ENCODE measurements around the gene TBC1D10A. TPM values are rescaled to one million over a fixed set of nuclear protein-coding genes. Genes with fewer than 3 reads are reported as not detected.

TBC1D10A gene
- total RNA-seq, 1 experiment from 2014 or later: 8.4 TPM

DNA sequence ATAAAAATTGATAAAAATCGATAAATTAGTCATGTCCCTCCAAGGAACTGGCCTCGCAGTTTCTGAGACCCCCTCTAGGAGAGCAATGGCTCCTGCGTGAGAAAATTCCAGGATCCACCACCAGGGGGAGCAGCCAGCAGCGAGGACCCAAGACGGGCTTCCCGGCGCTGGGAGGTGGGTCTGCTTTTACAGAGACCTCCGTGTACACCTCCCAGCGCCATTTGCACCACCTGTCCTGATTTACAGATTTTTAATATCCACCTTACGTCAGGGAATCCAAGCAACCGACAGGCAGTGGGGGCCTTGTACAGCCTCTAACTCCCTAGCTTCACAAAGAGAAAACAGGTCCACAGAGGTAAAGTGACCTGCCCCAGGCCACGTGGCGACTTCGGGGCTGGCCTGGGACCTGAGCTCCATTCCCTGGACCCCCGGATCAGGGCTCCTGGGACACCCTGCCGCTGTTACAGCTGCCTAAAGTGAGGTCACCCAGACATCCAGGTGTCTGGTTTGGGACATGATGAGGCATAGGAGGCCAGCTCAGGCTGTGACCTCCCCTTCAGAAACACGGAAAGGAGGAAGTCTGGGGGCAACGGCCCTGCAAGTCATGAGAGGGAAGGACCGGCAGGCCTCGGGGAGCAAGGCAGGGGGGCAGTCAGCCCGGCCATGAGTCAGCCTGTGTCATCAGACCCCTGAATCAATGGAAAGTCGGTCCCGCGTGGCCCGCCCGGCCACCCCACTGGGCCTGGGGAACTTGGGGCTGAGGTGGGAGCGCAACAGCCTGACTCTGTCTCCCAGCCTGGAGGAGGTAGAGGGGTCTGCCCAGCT is 63.6 kb downstream of the TBC1D10A start:
- ChIA-PET POLR2A (ENCODE audit: low non-redundant PET) (no interaction called here), CTCF (interaction anchor here (0.6 kb wide), 1 partner anchor 19 kb away, joined by 5 read pairs; no protein-coding TSS in a partner anchor)
- H3K27me3 ChIP-seq (replicated peaks; ENCODE audit: insufficient read depth, low read depth, low read length, poor library complexity): no peaks in the 10 kb centered on the region
- TF ChIP-seq, protein P1, sequence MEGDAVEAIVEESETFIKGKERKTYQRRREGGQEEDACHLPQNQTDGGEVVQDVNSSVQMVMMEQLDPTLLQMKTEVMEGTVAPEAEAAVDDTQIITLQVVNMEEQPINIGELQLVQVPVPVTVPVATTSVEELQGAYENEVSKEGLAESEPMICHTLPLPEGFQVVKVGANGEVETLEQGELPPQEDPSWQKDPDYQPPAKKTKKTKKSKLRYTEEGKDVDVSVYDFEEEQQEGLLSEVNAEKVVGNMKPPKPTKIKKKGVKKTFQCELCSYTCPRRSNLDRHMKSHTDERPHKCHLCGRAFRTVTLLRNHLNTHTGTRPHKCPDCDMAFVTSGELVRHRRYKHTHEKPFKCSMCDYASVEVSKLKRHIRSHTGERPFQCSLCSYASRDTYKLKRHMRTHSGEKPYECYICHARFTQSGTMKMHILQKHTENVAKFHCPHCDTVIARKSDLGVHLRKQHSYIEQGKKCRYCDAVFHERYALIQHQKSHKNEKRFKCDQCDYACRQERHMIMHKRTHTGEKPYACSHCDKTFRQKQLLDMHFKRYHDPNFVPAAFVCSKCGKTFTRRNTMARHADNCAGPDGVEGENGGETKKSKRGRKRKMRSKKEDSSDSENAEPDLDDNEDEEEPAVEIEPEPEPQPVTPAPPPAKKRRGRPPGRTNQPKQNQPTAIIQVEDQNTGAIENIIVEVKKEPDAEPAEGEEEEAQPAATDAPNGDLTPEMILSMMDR (conservative IDR thresholded peaks at IDR 0.05; ENCODE audit: low read depth, low read length): peak; percentile 94
- TF ChIP-seq EZH2 (IDR thresholded peaks at IDR 0.05; ENCODE audit: borderline replicate concordance, low read depth, low read length, poor library complexity, severe bottlenecking): no peak
- no peaks in the 10 kb centered on the region for H3K36me3 ChIP-seq (ENCODE audit: insufficient read depth, low read length, poor library complexity, severe bottlenecking)
- intact Hi-C loops (cut with micrococcal nuclease; ENCODE audit: unreplicated experiment): loop anchor here (1.0 to 2.0 kb wide), 2 partner anchors 24 to 124 kb away; partner anchors contain the start of gene RNF215
- no TSS peak for BruUV-seq (replicated peaks)
- no peak overlapping the region for H3K27ac ChIP-seq (ENCODE audit: low read depth, low read length, poor library complexity, severe bottlenecking)
- H3K4me3 ChIP-seq (ENCODE audit: low read depth, low read length, poor library complexity, severe bottlenecking): no peak overlapping the region
- DNase-seq (ENCODE audit: low spot score): peak; percentile 79
- H3K9me3 ChIP-seq (ENCODE audit: low read depth, low read length, poor library complexity, severe bottlenecking): no peaks in the 10 kb centered on the region
- no peaks in the 10 kb centered on the region for H3K4me1 ChIP-seq (ENCODE audit: insufficient read depth, low read length, poor library complexity, severe bottlenecking)

DNA sequence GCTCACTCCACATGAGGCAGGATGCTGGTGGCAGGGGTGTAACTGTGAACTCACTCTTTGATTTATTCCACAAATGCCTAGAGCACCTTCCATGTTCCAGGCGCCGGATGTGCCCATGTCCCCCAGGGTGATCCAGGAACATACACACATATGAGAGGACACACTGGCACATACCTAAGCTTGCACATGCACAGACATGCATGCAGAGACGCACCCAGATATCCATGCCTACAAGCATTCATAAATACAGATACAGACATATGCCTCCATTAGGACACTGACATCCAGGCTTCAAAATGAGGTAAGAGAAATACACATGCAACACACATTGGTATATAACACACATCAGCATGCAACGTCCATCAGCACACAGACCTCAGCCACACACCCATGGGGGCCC is 64.6 kb downstream of the TBC1D10A start:
- intact Hi-C loops (cut with micrococcal nuclease; ENCODE audit: unreplicated experiment): loop anchor here (2.0 kb wide), 1 partner anchor 125 kb away; the partner anchor contains the start of gene RNF215
- ChIA-PET POLR2A (ENCODE audit: low non-redundant PET) (no interaction called here), CTCF (no interaction called here)

DNA sequence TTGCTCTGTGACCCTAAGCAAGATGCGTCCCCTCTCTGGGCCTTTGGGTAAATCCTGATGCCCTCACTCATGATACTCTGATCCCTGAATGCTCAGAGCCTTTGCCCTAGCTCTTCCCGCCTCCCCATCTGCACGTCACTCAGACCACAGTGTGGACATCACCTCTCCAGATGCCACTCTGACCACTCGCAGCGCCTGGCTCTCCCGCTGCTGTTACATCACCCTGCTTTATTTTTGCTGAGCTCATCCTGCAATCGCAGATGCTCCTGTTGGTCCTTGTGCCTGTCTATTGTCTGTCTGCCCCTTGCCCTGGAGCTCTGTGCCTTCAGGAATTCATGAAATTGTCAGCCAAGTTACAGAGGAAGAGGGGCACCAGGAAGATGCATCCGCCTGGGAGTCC is 65.6 kb downstream of the TBC1D10A start:
- TF ChIP-seq, protein P1 (conservative IDR thresholded peaks at IDR 0.05; ENCODE audit: low read depth, low read length): no peak
- TF ChIP-seq EZH2 (IDR thresholded peaks at IDR 0.05; ENCODE audit: borderline replicate concordance, low read depth, low read length, poor library complexity, severe bottlenecking): no peak
- no peaks in the 10 kb centered on the region for H3K4me1 ChIP-seq (ENCODE audit: insufficient read depth, low read length, poor library complexity, severe bottlenecking)
- intact Hi-C loops (cut with micrococcal nuclease; ENCODE audit: unreplicated experiment): no loop called here
- CTCF ChIA-PET: interaction anchor here (0.6 to 1.3 kb wide), 3 partner anchors 22 to 196 kb away, joined by 3 to 10 read pairs (median 5); no protein-coding TSS in a partner anchor
- no peaks in the 10 kb centered on the region for H3K36me3 ChIP-seq (ENCODE audit: insufficient read depth, low read length, poor library complexity, severe bottlenecking)
- DNase-seq (ENCODE audit: low spot score): no peak
- H3K27me3 ChIP-seq (replicated peaks; ENCODE audit: insufficient read depth, low read depth, low read length, poor library complexity): no peaks in the 10 kb centered on the region
- no peaks in the 10 kb centered on the region for H3K9me3 ChIP-seq (ENCODE audit: low read depth, low read length, poor library complexity, severe bottlenecking)
- no peak overlapping the region for H3K27ac ChIP-seq (ENCODE audit: low read depth, low read length, poor library complexity, severe bottlenecking)
- POLR2A ChIA-PET (ENCODE audit: low non-redundant PET): no interaction called here
- no peak overlapping the region for H3K4me3 ChIP-seq (ENCODE audit: low read depth, low read length, poor library complexity, severe bottlenecking)
- no TSS peak for BruUV-seq (replicated peaks)

More for the DNA sequence above, 64.6 kb downstream of the TBC1D10A start:
- no peak overlapping the region for H3K27ac ChIP-seq (ENCODE audit: low read depth, low read length, poor library complexity, severe bottlenecking)
- TF ChIP-seq, protein P1 (conservative IDR thresholded peaks at IDR 0.05; ENCODE audit: low read depth, low read length): no peak
- no peak for TF ChIP-seq EZH2 (IDR thresholded peaks at IDR 0.05; ENCODE audit: borderline replicate concordance, low read depth, low read length, poor library complexity, severe bottlenecking)
- no peaks in the 10 kb centered on the region for H3K9me3 ChIP-seq (ENCODE audit: low read depth, low read length, poor library complexity, severe bottlenecking)
- no peaks in the 10 kb centered on the region for H3K36me3 ChIP-seq (ENCODE audit: insufficient read depth, low read length, poor library complexity, severe bottlenecking)
- BruUV-seq (replicated peaks): no TSS peak
- no peaks in the 10 kb centered on the region for H3K27me3 ChIP-seq (replicated peaks; ENCODE audit: insufficient read depth, low read depth, low read length, poor library complexity)
- no peaks in the 10 kb centered on the region for H3K4me1 ChIP-seq (ENCODE audit: insufficient read depth, low read length, poor library complexity, severe bottlenecking)
- no peak overlapping the region for H3K4me3 ChIP-seq (ENCODE audit: low read depth, low read length, poor library complexity, severe bottlenecking)
- no peak for DNase-seq (ENCODE audit: low spot score)
